H9 (cell line): ENCODE measurements around the gene TP53BP1. TPM values are rescaled to one million over a fixed set of nuclear protein-coding genes. Genes with fewer than 3 reads are reported as not detected.
A peak's percentile ranks its signal among the peaks of the same experiment; 100 is the strongest.

ENCODE experiments used
- DNase-seq: peaks from one replicate; pipeline ENCODE4 v3.0.0-alpha.2; 2017
- H2AFZ ChIP-seq: one replicate; pipeline ENCODE4 v1.6.1; 2013; ENCODE audit warnings: mild to moderate bottlenecking, low read length, control low read depth, moderate library complexity
- H2AK5ac ChIP-seq: 2 replicates; pipeline ENCODE4 v1.6.1; 2013; ENCODE audit warnings: low read length, control low read depth, mixed read lengths; ENCODE audit not compliant: insufficient read length
- H2BK120ac ChIP-seq: one replicate; pipeline ENCODE4 v1.6.1; 2013; ENCODE audit warnings: low read depth, mild to moderate bottlenecking, low read length, control low read depth, inconsistent platforms; ENCODE audit not compliant: poor library complexity, severe bottlenecking
- H2BK12ac ChIP-seq: 2 replicates; pipeline ENCODE4 v1.6.1; 2013; ENCODE audit warnings: low read length, control low read depth, mixed read lengths, low read depth; ENCODE audit not compliant: insufficient read length
- H2BK15ac ChIP-seq: 2 replicates; pipeline ENCODE4 v1.6.1; 2013; ENCODE audit warnings: low read depth, low read length, control low read depth
- H2BK20ac ChIP-seq: one replicate; pipeline ENCODE4 v1.6.1; 2013; ENCODE audit warnings: low read depth, mild to moderate bottlenecking, low read length, control low read depth, inconsistent platforms; ENCODE audit not compliant: poor library complexity, severe bottlenecking
- H2BK5ac ChIP-seq: 2 replicates; pipeline ENCODE4 v1.6.1; 2013; ENCODE audit warnings: low read length, control low read depth, mixed read lengths; ENCODE audit not compliant: insufficient read length
- H3K14ac ChIP-seq: 2 replicates; pipeline ENCODE4 v1.6.1; 2013; ENCODE audit warnings: low read length, control low read depth; ENCODE audit not compliant: insufficient read depth
- H3K18ac ChIP-seq: 2 replicates; pipeline ENCODE4 v1.6.1; 2013; ENCODE audit warnings: low read depth, mild to moderate bottlenecking, mixed read lengths, low read length, control low read depth; ENCODE audit not compliant: insufficient read length
- H3K23ac ChIP-seq: 2 replicates; pipeline ENCODE4 v1.6.1; 2013; ENCODE audit warnings: low read length, control low read depth, mixed read lengths, low read depth; ENCODE audit not compliant: insufficient read length
- H3K23me2 ChIP-seq: 2 replicates; pipeline ENCODE4 v1.6.1; 2013; ENCODE audit warnings: low read depth, mild to moderate bottlenecking, mixed read lengths, low read length, control low read depth; ENCODE audit not compliant: insufficient read length, poor library complexity, severe bottlenecking
- H3K27ac ChIP-seq: 2 replicates; pipeline ENCODE4 v1.5.1; 2013; ENCODE audit warnings: low read length, control low read depth, mixed read lengths, low read depth; ENCODE audit not compliant: insufficient read length
- H3K27me3 ChIP-seq: 2 replicates; pipeline ENCODE4 v1.6.1; 2013; ENCODE audit warnings: low read length, control low read depth, inconsistent platforms; ENCODE audit not compliant: insufficient read depth
- H3K4ac ChIP-seq: 2 replicates; pipeline ENCODE4 v1.6.1; 2013; ENCODE audit warnings: low read depth, mild to moderate bottlenecking, control low read depth, inconsistent platforms, low read length, moderate library complexity
- H3K4me1 ChIP-seq: 2 replicates; pipeline ENCODE4 v1.6.1; 2013; ENCODE audit warnings: low read length, control low read depth, inconsistent platforms; ENCODE audit not compliant: insufficient read depth
- H3K4me2 ChIP-seq: 2 replicates; pipeline ENCODE4 v1.6.1; 2013; ENCODE audit warnings: low read length, control low read depth, mixed read lengths; ENCODE audit not compliant: insufficient read length, insufficient read depth
- H3K56ac ChIP-seq: 2 replicates; pipeline ENCODE4 v1.6.1; 2013; ENCODE audit warnings: low read depth, mild to moderate bottlenecking, mixed read lengths, low read length, control low read depth; ENCODE audit not compliant: insufficient read length
- H3K79me1 ChIP-seq: 2 replicates; pipeline ENCODE4 v1.6.1; 2013; ENCODE audit warnings: low read depth, mild to moderate bottlenecking, moderate library complexity, low read length, control low read depth, inconsistent platforms; ENCODE audit not compliant: insufficient read depth, poor library complexity, severe bottlenecking
- H3K79me2 ChIP-seq: 2 replicates; pipeline ENCODE4 v1.6.1; 2013; ENCODE audit warnings: low read length, control low read depth, inconsistent platforms; ENCODE audit not compliant: insufficient read depth
- H3K9ac ChIP-seq: 2 replicates; pipeline ENCODE4 v1.6.1; 2013; ENCODE audit warnings: low read length, control low read depth, mixed read lengths; ENCODE audit not compliant: insufficient read length; ENCODE audit errors: extremely low read depth
- H3K9me3 ChIP-seq: one replicate; pipeline ENCODE4 v1.6.1; 2013; ENCODE audit warnings: low read depth, low read length, inconsistent platforms; ENCODE audit not compliant: control insufficient read depth
- H3T11ph ChIP-seq: one replicate; pipeline ENCODE4 v1.6.1; 2013; ENCODE audit warnings: mild to moderate bottlenecking, low read length, control low read depth, inconsistent platforms
- H4K20me1 ChIP-seq: one replicate; pipeline ENCODE4 v1.6.1; 2013; ENCODE audit not compliant: control insufficient read depth, insufficient read length, insufficient read depth
- H4K5ac ChIP-seq: 2 replicates; pipeline ENCODE4 v1.6.1; 2013; ENCODE audit warnings: low read depth, mild to moderate bottlenecking, mixed read lengths, low read length, control low read depth; ENCODE audit not compliant: insufficient read length
- H4K8ac ChIP-seq: replicated peaks from 2 replicates; pipeline ENCODE4 v1.6.1; 2013; ENCODE audit warnings: low read length, control low read depth, mixed read lengths, low read depth; ENCODE audit not compliant: insufficient read length
- H4K91ac ChIP-seq: 2 replicates; pipeline ENCODE4 v1.6.1; 2013; ENCODE audit warnings: low read depth, mild to moderate bottlenecking, moderate library complexity, mixed read lengths, low read length, control low read depth; ENCODE audit not compliant: insufficient read length
- H3K27ac Mint-ChIP-seq, 3 experiments: 2 replicates in 2 of 3; 3 replicates in 1 of 3; pipeline ENCODE4 v1.8.0; 2020 to 2021; ENCODE audit warnings: mixed read lengths in 3 of 3, mild to moderate bottlenecking in 1 of 3, moderate library complexity in 1 of 3
- H3K27me3 Mint-ChIP-seq: 2 replicates; pipeline ENCODE4 v1.8.0; 2021; ENCODE audit warnings: low read depth, mild to moderate bottlenecking, moderate library complexity, mixed read lengths
- H3K36me3 Mint-ChIP-seq, 3 experiments: 2 replicates in 2 of 3; 3 replicates in 1 of 3; pipeline ENCODE4 v1.8.0; 2020 to 2021; ENCODE audit warnings: low read depth in 3 of 3, mixed read lengths in 3 of 3; ENCODE audit not compliant: insufficient read depth in 1 of 3
- H3K4me1 Mint-ChIP-seq, 2 experiments: 2 replicates each; pipeline ENCODE4 v1.8.0; 2020; ENCODE audit warnings: mixed read lengths in 2 of 2
- H3K4me3 Mint-ChIP-seq, 2 experiments: 2 replicates in 1 of 2; 3 replicates in 1 of 2; pipeline ENCODE4 v1.8.0; 2020 to 2021; ENCODE audit warnings: mild to moderate bottlenecking in 2 of 2, mixed read lengths in 2 of 2, moderate library complexity in 1 of 2
- H3K9me3 Mint-ChIP-seq, 2 experiments: 2 replicates in 1 of 2; 3 replicates in 1 of 2; pipeline ENCODE4 v1.8.0; 2020; ENCODE audit warnings: mild to moderate bottlenecking in 2 of 2, mixed read lengths in 2 of 2, moderate library complexity in 1 of 2
- WGBS: extraction: QIAGEN DNeasy Blood & Tissue Kit; methylation state at CpG from one replicate; pipeline ENCODE4 v1.1.7; 2013; ENCODE audit warnings: missing lambda C conversion rate, low lambda C conversion rate, mixed read lengths; ENCODE audit not compliant: insufficient read length; ENCODE audit errors: extremely low coverage; 5-methylcytosine and 5-hydroxymethylcytosine counted together
- long read RNA-seq: library from polyadenylated mRNA; unstranded; transcript quantifications from one replicate; pipeline ENCODE4 v2.0.0, GENCODE V29; 2020
- total RNA-seq: library from RNA; stranded (reverse); gene quantifications from 2 replicates; pipeline ENCODE4 v1.2.1, GENCODE V29; 2021
- TF ChIP-seq, protein P1 (sequence below): fragments of 200-600 bp; sonication (generic); conservative IDR thresholded peaks from 3 replicates; pipeline ENCODE4 v1.8.0; 2021; ENCODE audit warnings: antibody characterized with exemption, mild to moderate bottlenecking

TP53BP1 gene, protein sequence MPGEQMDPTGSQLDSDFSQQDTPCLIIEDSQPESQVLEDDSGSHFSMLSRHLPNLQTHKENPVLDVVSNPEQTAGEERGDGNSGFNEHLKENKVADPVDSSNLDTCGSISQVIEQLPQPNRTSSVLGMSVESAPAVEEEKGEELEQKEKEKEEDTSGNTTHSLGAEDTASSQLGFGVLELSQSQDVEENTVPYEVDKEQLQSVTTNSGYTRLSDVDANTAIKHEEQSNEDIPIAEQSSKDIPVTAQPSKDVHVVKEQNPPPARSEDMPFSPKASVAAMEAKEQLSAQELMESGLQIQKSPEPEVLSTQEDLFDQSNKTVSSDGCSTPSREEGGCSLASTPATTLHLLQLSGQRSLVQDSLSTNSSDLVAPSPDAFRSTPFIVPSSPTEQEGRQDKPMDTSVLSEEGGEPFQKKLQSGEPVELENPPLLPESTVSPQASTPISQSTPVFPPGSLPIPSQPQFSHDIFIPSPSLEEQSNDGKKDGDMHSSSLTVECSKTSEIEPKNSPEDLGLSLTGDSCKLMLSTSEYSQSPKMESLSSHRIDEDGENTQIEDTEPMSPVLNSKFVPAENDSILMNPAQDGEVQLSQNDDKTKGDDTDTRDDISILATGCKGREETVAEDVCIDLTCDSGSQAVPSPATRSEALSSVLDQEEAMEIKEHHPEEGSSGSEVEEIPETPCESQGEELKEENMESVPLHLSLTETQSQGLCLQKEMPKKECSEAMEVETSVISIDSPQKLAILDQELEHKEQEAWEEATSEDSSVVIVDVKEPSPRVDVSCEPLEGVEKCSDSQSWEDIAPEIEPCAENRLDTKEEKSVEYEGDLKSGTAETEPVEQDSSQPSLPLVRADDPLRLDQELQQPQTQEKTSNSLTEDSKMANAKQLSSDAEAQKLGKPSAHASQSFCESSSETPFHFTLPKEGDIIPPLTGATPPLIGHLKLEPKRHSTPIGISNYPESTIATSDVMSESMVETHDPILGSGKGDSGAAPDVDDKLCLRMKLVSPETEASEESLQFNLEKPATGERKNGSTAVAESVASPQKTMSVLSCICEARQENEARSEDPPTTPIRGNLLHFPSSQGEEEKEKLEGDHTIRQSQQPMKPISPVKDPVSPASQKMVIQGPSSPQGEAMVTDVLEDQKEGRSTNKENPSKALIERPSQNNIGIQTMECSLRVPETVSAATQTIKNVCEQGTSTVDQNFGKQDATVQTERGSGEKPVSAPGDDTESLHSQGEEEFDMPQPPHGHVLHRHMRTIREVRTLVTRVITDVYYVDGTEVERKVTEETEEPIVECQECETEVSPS (N-terminal part only)
- 74.5 and 81.5 TPM in 2 replicates for total RNA-seq
- long read RNA-seq, full-length matches to known transcripts: 13 of 129 reads
- long read RNA-seq, partial matches to known transcripts: 94 of 129 reads
- long read RNA-seq, other reads (novel, unspliced or antisense): 22 of 129 reads

DNA sequence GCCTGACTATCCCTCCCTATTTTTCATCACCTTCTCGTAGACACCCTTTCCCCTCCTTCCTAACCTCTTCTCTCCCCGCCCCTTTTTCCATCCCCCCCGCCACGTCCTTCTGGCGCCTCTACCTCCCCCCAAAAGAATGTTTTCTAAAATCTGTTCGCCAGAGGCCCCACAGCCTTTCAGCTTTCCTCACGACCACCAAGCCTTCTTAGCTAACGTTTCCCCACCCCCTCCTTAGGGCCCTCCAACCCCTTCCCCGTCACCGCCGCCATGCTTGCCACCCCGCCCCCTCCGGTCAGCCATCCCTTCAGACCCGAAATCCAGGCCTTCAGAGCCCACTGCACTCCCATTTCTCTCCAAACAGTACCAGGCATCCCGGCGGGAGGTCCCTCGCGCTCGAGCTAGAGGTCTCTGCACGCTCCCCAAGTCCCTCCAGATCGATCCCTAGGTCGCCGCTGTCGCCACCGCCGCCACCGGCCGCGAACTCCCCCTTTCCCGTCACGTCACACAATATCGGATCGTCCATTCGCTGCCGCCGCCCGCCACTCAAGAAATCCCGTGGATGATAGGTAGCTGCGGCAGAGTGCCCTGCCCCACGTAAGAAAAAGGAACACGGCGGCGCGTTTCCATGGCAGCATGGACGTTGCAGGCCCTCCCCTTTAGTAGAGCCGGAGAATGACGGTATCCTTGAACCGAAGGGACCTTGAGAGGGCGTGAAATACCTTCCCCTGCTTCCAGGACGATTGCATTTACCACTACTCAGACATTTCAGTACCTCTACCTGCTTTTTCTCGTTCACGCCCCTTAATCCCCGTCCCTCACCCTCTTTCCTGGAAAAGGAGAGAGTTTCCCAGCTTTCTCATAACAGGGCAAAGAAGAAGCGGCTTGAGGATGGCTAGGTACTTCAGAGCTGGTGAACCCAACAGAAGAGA lies at the start of gene TP53BP1:
Gene TP53BP1 (minus strand): TSS at position 484 of the 929 bp plus-strand sequence. CDS start 113 bp downstream, at position 371.
- Histone ChIP-seq H4K91ac (no peak within 1 kb of the TSS), H3K27ac (peak within 1 kb of the TSS; percentile 58), H3T11ph (no peak within 1 kb of the TSS), H4K8ac (no peak within 1 kb of the TSS), H3K79me1 (no peaks in the 10 kb centered on the region), H4K5ac (no peak within 1 kb of the TSS), H3K9me3 (no peaks in the 10 kb centered on the region), H3K18ac (peak within 1 kb of the TSS; percentile 99), H3K4ac (no peak within 1 kb of the TSS; the same call in 1 of the 2 replicates), H3K4me1 (peaks cover 8% of the 10 kb centered on the region; the same call in 1 of the 2 replicates), H3K14ac (peak within 1 kb of the TSS; percentile 97), H3K79me2 (no peaks in the 10 kb centered on the region; the same call in 1 of the 2 replicates), H4K20me1 (no peaks in the 10 kb centered on the region), H3K23me2 (peaks cover 5% of the 10 kb centered on the region), H2AK5ac (no peak within 1 kb of the TSS), H3K4me2 (peak within 1 kb of the TSS; percentile 76), H2AFZ (no peak within 1 kb of the TSS), H2BK20ac (no peak within 1 kb of the TSS), H2BK15ac (no peak within 1 kb of the TSS), H2BK5ac (peak within 1 kb of the TSS; percentile 70), H3K9ac (peak within 1 kb of the TSS; percentile 78), H2BK120ac (no peak within 1 kb of the TSS), H3K27me3 (no peaks in the 10 kb centered on the region), H3K56ac (no peak within 1 kb of the TSS), H3K23ac (no peak within 1 kb of the TSS), H2BK12ac (no peak within 1 kb of the TSS)
- peaks cover 24 to 28% of the 10 kb centered on the region in 2 experiments for H3K4me1 Mint-ChIP-seq
- TF ChIP-seq, protein P1, sequence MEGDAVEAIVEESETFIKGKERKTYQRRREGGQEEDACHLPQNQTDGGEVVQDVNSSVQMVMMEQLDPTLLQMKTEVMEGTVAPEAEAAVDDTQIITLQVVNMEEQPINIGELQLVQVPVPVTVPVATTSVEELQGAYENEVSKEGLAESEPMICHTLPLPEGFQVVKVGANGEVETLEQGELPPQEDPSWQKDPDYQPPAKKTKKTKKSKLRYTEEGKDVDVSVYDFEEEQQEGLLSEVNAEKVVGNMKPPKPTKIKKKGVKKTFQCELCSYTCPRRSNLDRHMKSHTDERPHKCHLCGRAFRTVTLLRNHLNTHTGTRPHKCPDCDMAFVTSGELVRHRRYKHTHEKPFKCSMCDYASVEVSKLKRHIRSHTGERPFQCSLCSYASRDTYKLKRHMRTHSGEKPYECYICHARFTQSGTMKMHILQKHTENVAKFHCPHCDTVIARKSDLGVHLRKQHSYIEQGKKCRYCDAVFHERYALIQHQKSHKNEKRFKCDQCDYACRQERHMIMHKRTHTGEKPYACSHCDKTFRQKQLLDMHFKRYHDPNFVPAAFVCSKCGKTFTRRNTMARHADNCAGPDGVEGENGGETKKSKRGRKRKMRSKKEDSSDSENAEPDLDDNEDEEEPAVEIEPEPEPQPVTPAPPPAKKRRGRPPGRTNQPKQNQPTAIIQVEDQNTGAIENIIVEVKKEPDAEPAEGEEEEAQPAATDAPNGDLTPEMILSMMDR: no peak
- peak within 1 kb of the TSS; percentile 99 to 100 (median 100) for H3K27ac Mint-ChIP-seq
- peaks cover 30 to 41% (median 37%) of the 10 kb centered on the region in 3 experiments for H3K36me3 Mint-ChIP-seq
- peak within 1 kb of the TSS; percentile 98 to 99 for H3K4me3 Mint-ChIP-seq
- no peaks in the 10 kb centered on the region for H3K9me3 Mint-ChIP-seq
- WGBS: no CpG with 5 or more reads among the region's 54 CpGs
- no peaks in the 10 kb centered on the region for H3K27me3 Mint-ChIP-seq
- DNase-seq: peak; percentile 98
